Skeletal muscle satellite cell (primary cell): Measurements from ENCODE around the gene STX1B.

Experiments used
- H3K27me3 ChIP-seq: 2 replicates; pipeline ENCODE4 v1.7.0; 2013; ENCODE audit warnings: low read length; ENCODE audit not compliant: control insufficient read depth, insufficient read depth
- H3K36me3 ChIP-seq: 2 replicates; pipeline ENCODE4 v1.7.0; 2013; ENCODE audit warnings: mild to moderate bottlenecking, control low read depth, low read length; ENCODE audit not compliant: insufficient read depth
- H3K4me1 ChIP-seq: 2 replicates; pipeline ENCODE4 v1.7.0; 2013; ENCODE audit warnings: low read length; ENCODE audit not compliant: control insufficient read depth, insufficient read depth
- H3K4me2 ChIP-seq: 2 replicates; pipeline ENCODE4 v1.7.0; 2013; ENCODE audit warnings: mild to moderate bottlenecking, low read length
- H3K4me3 ChIP-seq: 2 replicates; pipeline ENCODE4 v1.7.0; 2013; ENCODE audit warnings: low read length
- H3K9ac ChIP-seq: 2 replicates; pipeline ENCODE4 v1.7.0; 2013; ENCODE audit warnings: mild to moderate bottlenecking, low read depth, low read length, moderate library complexity
- H3K9me3 ChIP-seq: replicated peaks from 2 replicates; pipeline ENCODE4 v1.7.0; 2013; ENCODE audit warnings: mild to moderate bottlenecking, control low read depth, low read length

STX1B gene

DNA sequence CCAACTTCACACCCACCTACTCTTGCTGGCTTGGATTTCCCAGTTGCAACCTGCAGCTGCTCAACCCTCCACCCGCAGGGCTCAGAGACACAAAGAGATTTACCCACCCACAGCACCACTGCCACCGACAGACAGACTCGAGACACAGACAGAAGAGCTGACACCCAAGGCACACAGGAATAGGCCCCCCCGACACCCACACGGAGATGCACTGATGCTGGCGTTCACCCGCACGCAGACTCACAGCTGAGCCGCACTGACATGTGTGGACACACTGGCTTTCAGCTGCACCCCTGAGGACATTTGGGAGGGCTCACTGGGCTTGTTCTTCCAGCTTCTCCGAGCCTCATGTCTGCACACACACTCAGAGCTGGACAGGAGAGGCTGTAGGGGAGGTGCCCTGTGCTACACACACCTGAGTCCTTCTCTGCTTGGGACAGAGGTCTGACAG is 8.2 kb downstream of the STX1B start:
- no peak overlapping the region for H3K4me2 ChIP-seq
- H3K4me3 ChIP-seq = no peak overlapping the region
- no peaks in the 10 kb centered on the region for H3K36me3 ChIP-seq
- no peaks in the 10 kb centered on the region for H3K9me3 ChIP-seq
- H3K9ac ChIP-seq = no peak overlapping the region
- peaks cover 24% of the 10 kb centered on the region for H3K4me1 ChIP-seq
- H3K27me3 ChIP-seq = no peaks in the 10 kb centered on the region

GRCh38 chr16:31001507-31002249 is 8.8 kb downstream of the STX1B start:
- no peak overlapping the region for H3K9ac ChIP-seq
- no peaks in the 10 kb centered on the region for H3K9me3 ChIP-seq
- no peaks in the 10 kb centered on the region for H3K27me3 ChIP-seq
- H3K4me2 ChIP-seq = no peak overlapping the region
- H3K36me3 ChIP-seq = no peaks in the 10 kb centered on the region
- H3K4me3 ChIP-seq = no peak overlapping the region
- peaks cover 24% of the 10 kb centered on the region for H3K4me1 ChIP-seq

GRCh38 chr16:31000671-31001382 is 9.6 kb downstream of the STX1B start:
- no peaks in the 10 kb centered on the region for H3K36me3 ChIP-seq
- H3K9ac ChIP-seq = no peak overlapping the region
- H3K4me1 ChIP-seq = peaks cover 29% of the 10 kb centered on the region
- H3K4me2 ChIP-seq = no peak overlapping the region
- no peaks in the 10 kb centered on the region for H3K9me3 ChIP-seq
- no peaks in the 10 kb centered on the region for H3K27me3 ChIP-seq
- H3K4me3 ChIP-seq = no peak overlapping the region

DNA sequence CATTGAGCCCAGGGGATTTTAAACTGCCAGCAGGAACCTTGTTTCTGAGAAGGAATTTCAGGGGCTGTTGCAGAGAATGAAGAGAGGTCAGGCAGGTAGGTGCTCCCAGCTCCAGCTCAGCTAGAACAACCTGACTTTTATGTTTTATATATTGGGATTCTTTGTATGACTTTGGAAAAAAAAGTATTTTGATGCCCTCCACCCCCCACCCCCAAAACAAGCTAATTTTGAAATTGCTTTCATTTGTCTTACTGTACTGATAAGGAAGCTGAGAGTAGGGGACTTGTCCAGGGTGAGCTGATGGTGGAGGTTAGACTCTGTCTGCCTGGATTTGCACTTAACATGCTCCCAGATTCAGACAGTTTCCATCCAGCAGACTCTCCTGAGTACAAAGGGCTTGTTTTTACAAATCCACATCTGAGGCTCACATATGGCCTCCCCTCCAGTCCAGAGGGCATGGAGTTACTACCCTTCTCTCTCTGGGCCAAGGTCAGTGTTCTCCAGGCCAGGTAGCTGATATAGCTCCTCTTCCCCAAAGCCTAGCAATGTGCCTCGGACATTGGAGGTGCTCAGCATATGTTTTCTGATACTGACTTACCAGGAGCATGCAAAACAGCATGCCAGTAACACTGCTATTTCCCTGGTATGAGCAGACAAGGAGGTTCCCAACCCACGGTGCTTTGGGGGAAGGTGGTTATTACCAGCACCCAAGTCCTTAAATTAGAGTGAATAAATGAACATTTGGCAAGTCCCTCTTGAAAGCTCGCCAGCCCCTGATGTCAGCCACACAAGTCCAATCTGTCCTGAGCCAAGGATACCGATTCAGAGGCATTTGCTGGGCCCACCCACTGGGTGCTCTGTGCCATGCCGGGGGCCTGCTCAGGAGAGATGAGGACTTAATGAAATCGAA is 11.3 kb downstream of the STX1B start:
- Histone ChIP-seq H3K4me3 (no peak overlapping the region), H3K27me3 (no peaks in the 10 kb centered on the region), H3K4me1 (peaks cover 32% of the 10 kb centered on the region), H3K9me3 (no peaks in the 10 kb centered on the region), H3K36me3 (no peaks in the 10 kb centered on the region), H3K4me2 (peak overlapping the region; percentile 94), H3K9ac (peak overlapping the region; percentile 85)

- Histone ChIP-seq H3K4me3 (peak overlapping the region; percentile 75), H3K36me3 (no peaks in the 10 kb centered on the region), H3K27me3 (no peaks in the 10 kb centered on the region), H3K4me2 (peak overlapping the region; percentile 94), H3K9me3 (no peaks in the 10 kb centered on the region), H3K9ac (peak overlapping the region; percentile 85), H3K4me1 (peaks cover 32% of the 10 kb centered on the region)
Observed at GRCh38 chr16:30997725-30998711, 12.4 kb downstream of the STX1B start.

DNA sequence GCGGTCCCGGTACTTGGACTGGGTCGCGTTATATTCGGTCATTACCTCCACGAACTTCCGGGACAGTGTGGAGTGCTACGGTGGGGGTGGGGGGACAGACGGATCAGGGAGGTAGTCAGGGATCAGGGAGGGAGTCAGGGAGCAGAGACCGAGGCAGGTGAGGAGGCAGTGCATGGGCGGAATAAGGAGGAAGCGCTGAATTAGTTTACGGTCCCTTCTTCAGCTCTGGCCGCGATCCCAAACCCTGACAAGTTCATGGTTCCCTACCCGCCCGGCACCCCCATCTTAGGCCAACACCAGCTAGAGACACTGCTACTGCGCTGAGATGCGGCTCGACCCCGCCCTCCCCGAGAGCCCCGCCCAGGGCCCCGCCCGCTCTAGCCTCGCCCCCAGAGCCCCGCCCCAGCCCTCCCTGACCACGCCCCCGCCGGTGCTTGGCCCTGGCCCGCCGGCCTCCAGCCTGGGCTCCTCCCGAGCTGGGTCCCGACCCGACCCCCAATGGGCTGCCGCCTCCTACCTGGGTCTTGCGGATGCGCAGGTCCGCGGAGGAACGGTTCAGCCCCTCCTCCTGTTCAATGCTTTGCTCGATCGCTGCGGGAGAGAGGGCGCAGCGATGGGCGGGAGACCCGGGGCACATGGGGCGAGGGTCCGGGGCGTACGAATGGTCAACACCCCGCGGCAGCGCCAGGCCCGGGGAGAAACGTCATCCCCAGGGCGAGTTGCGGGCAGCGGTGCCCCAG is 13.3 kb downstream of the STX1B start:
- no peaks in the 10 kb centered on the region for H3K9me3 ChIP-seq
- H3K4me3 ChIP-seq = peak overlapping the region; percentile 75
- H3K9ac ChIP-seq = peak overlapping the region; percentile 85
- H3K4me1 ChIP-seq = peaks cover 32% of the 10 kb centered on the region
- H3K4me2 ChIP-seq = peak overlapping the region; percentile 94
- H3K36me3 ChIP-seq = no peaks in the 10 kb centered on the region
- H3K27me3 ChIP-seq = no peaks in the 10 kb centered on the region

DNA sequence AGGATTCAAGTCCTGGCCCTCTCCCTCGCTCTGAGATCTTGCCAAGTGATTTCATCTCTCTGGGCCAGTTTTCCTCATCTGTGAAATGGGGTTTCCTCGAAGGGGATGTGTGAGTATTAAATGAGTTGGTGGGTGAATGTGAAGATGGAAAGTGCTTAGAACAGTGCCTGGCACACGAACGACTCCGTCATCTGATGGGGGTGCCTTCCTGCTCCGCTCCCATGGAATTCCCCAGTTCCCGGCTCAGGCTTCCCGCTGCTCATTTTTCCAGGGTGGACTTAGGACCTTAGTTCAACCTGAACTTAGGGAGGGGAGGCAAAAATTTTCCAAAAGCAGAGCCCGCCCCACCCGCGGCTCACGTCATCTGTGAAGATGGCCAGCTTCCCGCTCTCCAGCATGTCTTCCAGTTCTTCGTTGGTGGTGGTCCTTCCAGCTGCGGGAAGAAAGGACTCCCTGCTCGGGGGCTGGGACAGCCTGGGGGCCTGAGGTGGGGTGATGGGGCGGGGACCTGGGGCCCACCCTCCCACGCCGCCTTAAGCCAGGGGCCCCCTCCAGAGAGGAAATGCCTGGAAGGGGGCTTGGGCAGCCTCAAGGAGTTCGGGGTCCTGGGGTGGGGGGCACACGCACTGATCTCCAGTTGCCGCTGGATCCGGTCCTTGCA is 14.0 kb downstream of the STX1B start:
- no peaks in the 10 kb centered on the region for H3K27me3 ChIP-seq
- H3K9ac ChIP-seq = peak overlapping the region; percentile 85
- H3K4me3 ChIP-seq = peak overlapping the region; percentile 75
- H3K4me1 ChIP-seq = peaks cover 32% of the 10 kb centered on the region
- H3K4me2 ChIP-seq = peak overlapping the region; percentile 94
- H3K36me3 ChIP-seq = no peaks in the 10 kb centered on the region
- H3K9me3 ChIP-seq = no peaks in the 10 kb centered on the region

DNA sequence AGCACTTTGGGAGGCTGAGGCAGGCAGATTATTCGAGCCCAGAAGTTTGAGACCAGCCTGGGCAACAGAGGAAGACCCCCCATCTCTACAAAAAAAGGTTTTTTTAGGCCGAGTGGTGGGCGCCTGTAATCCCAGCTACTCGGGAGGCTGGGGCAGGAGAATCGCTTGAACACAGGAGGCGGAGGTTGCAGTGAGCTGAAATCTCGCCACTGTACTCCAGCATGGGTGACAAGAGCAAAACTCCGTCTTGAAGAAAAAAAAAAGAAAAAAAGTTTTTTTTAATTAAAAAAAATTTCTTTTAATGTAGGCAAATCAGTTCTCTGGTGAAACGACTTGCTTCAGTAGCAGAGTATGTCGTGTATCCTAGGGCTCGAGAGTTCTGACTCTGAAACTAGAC is 14.5 kb downstream of the STX1B start:
- Histone ChIP-seq H3K36me3 (no peaks in the 10 kb centered on the region), H3K27me3 (no peaks in the 10 kb centered on the region), H3K9ac (peak overlapping the region; percentile 85), H3K9me3 (no peaks in the 10 kb centered on the region), H3K4me1 (peaks cover 32% of the 10 kb centered on the region), H3K4me2 (peak overlapping the region; percentile 94), H3K4me3 (peak overlapping the region; percentile 75)

DNA sequence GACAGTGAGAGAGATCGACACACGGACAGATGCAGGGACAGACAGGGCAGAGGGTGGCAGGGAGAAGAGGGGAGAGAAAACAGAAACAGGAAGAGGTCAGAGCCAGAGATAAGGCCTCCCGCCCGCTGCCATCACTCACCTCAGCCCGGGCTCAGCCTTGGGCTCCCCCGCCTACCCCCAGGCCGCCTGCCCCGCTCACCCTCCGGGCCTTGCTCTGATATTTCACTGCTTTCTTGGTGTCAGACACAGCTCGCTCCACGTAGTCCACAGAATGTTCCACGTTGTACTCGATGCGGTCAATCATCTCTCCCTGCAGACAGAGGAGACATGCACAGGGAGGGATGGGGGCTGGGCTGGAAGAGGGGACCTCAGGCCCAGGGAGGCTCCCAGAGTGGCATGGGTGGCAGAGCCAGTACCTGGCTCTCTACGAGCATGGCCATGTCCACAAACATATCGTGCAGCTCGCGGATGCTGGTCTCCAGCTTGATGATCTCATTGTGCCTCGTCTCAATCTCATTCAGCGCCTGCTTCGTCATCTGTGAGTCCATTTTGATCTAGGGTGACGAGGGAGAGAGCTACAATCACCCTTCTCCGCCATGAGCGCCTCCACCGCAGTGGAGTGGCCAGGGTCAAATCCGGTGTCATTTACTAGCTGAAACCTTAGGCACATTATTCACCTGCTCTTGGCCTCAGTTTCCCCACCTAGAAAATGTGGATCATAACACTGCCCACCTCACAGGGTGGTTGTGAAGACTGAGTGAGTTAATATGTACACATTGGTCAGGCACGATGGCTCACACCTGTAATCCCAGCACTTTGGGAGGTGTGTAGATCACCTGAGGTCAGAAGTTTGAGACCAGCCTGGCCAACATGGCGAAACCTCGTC is 17.3 kb downstream of the STX1B start:
- Histone ChIP-seq H3K9ac (no peak overlapping the region), H3K36me3 (no peaks in the 10 kb centered on the region), H3K27me3 (no peaks in the 10 kb centered on the region), H3K4me3 (no peak overlapping the region), H3K9me3 (no peaks in the 10 kb centered on the region), H3K4me1 (peaks cover 18% of the 10 kb centered on the region), H3K4me2 (no peak overlapping the region)
